GM12878 (cell line): ENCODE results near the gene HOMER2. TPM values are rescaled to one million over a fixed set of nuclear protein-coding genes. Genes with fewer than 3 reads are reported as not detected.

Experiments used
- ATAC-seq: fragments of 200-7000 bp; cut with Tn5 transposase; 3 replicates; pipeline ENCODE4 v1.9.1; 2020; ENCODE audit warnings: mild to moderate bottlenecking, moderate library complexity
- BruUV-seq: library from RNA; stranded (reverse); fragments of 400-500 nt; replicated peaks from 2 replicates; lab custom pipeline; 2021; lab: Mats Ljungman, UMichigan
- CTCF ChIA-PET: fragments of 300-600 bp; sonication (Branson Sonifier 250); formaldehyde crosslinking; extraction: SDS; loops from one replicate; lab custom pipeline; 2021; ENCODE audit warnings: inconsistent platforms; lab: Yijun Ruan, JAX
- POLR2A ChIA-PET: fragments of 350-600 bp; formaldehyde crosslinking; extraction: SDS; loops from one replicate; lab custom pipeline; 2021; ENCODE audit warnings: inconsistent platforms; lab: Charles Lee
- RAD21 ChIA-PET: fragments of 300-600 bp; sonication (Branson Sonifier 250); formaldehyde crosslinking; loops from one replicate; lab custom pipeline; 2023; ENCODE audit warnings: antibody characterized with exemption; ENCODE audit not compliant: unreplicated experiment; lab: Charles Lee
- SMC1A ChIA-PET: fragments of 300-600 bp; sonication (Branson Sonifier 250); formaldehyde crosslinking; loops from one replicate; lab custom pipeline; 2023; ENCODE audit not compliant: unreplicated experiment, uncharacterized antibody; lab: Charles Lee
- DNase-seq: peaks from one replicate; pipeline ENCODE4 v3.0.0-alpha.2; 2011; ENCODE audit warnings: low read depth, low spot score
- FAIRE-seq: peaks from 3 replicates; lab custom pipeline; 2011; peaks lifted over from hg19 to GRCh38; lab: Jason Lieb, UNC
- H2AFZ ChIP-seq: 2 replicates; pipeline ENCODE4 v1.6.0; 2011; ENCODE audit warnings: low read depth, low read length, control low read depth; ENCODE audit not compliant: control insufficient read depth
- H3K27ac ChIP-seq: 2 replicates; pipeline ENCODE4 v1.5.1; 2011; ENCODE audit warnings: control low read depth; ENCODE audit not compliant: control insufficient read depth, insufficient read depth
- H3K27me3 ChIP-seq, 2 experiments: replicated peaks in 1 of 2; 2 replicates each; pipeline versions ENCODE4 v1.6.0 to v1.6.1; 2011; ENCODE audit warnings: low read length in 1 of 2; ENCODE audit not compliant: control insufficient read depth in 2 of 2, insufficient read depth in 2 of 2
- H3K36me3 ChIP-seq, 2 experiments: 2 replicates each; pipeline ENCODE4 v1.5.1; 2011; ENCODE audit warnings: low read length in 1 of 2; ENCODE audit not compliant: control insufficient read depth in 2 of 2, insufficient read depth in 2 of 2
- H3K4me1 ChIP-seq: 2 replicates; pipeline ENCODE4 v1.6.1; 2011; ENCODE audit warnings: mild to moderate bottlenecking, low read length, moderate library complexity, mixed read lengths; ENCODE audit not compliant: control insufficient read depth, insufficient read depth
- H3K4me2 ChIP-seq: 2 replicates; pipeline ENCODE4 v1.6.0; 2011; ENCODE audit warnings: control low read depth; ENCODE audit not compliant: control insufficient read depth, insufficient read depth
- H3K4me3 ChIP-seq: fragments of 200-600 bp; sonication (generic); 2 replicates; pipeline ENCODE4 v1.5.1; 2016
- H3K79me2 ChIP-seq: 2 replicates; pipeline ENCODE4 v1.6.0; 2011; ENCODE audit warnings: low read length; ENCODE audit not compliant: control insufficient read depth, insufficient read depth
- H3K9ac ChIP-seq: 2 replicates; pipeline ENCODE4 v1.8.0; 2011; ENCODE audit warnings: low read length, control low read depth, mixed read lengths; ENCODE audit not compliant: control insufficient read depth, insufficient read depth
- H3K9me3 ChIP-seq: replicated peaks from 3 replicates; pipeline ENCODE4 v1.5.1; 2011; ENCODE audit warnings: mild to moderate bottlenecking, low read length; ENCODE audit not compliant: control insufficient read depth, insufficient read depth
- H4K20me1 ChIP-seq: 2 replicates; pipeline ENCODE4 v1.6.0; 2011; ENCODE audit not compliant: control insufficient read depth, insufficient read depth
- BMI1 ChIP-seq: fragments of 450-650 bp; IDR thresholded peaks from 2 replicates; pipeline ENCODE4 v1.6.1; 2016; ENCODE audit warnings: mild to moderate bottlenecking, moderate library complexity, borderline replicate concordance
- CHD1 ChIP-seq: IDR thresholded peaks from 2 replicates; pipeline ENCODE4 v1.6.1; 2012; ENCODE audit warnings: low read depth, low read length, improper control_type of control experiment
- CHD4 ChIP-seq: fragments of 200-600 bp; sonication (generic); IDR thresholded peaks from 2 replicates; pipeline ENCODE4 v1.6.1; 2016; ENCODE audit warnings: mild to moderate bottlenecking
- ELK1 ChIP-seq: IDR thresholded peaks from 2 replicates; pipeline ENCODE4 v1.6.1; 2012; ENCODE audit warnings: low read depth, low read length, improper control_type of control experiment
- FOS ChIP-seq: IDR thresholded peaks from 3 replicates; pipeline ENCODE4 v1.6.1; 2011; ENCODE audit warnings: borderline replicate concordance; ENCODE audit not compliant: insufficient read length; ENCODE audit errors: extremely low read depth
- FOXM1 ChIP-seq: IDR thresholded peaks from 2 replicates; pipeline ENCODE4 v1.6.1; 2012; ENCODE audit warnings: low read depth, mild to moderate bottlenecking, inconsistent platforms, low read length, moderate library complexity
- SP1 ChIP-seq: IDR thresholded peaks from one replicate; pipeline ENCODE4 v1.6.1; 2011; ENCODE audit warnings: low read depth, low read length
- TCF7 ChIP-seq: IDR thresholded peaks from 2 replicates; pipeline ENCODE4 v1.6.1; 2014; ENCODE audit warnings: antibody characterized with exemption, borderline replicate concordance
- ZNF384 ChIP-seq: IDR thresholded peaks from 2 replicates; pipeline ENCODE4 v1.6.1; 2012; ENCODE audit warnings: low read depth, mild to moderate bottlenecking, low read length, improper control_type of control experiment, borderline replicate concordance
- WGBS: methylation state at CpG from one replicate; pipeline ENCODE4 v1.1.6; 2016; ENCODE audit warnings: low lambda C conversion rate; ENCODE audit not compliant: insufficient replicate concordance, insufficient coverage; ENCODE audit errors: missing lambda C conversion rate; 5-methylcytosine and 5-hydroxymethylcytosine counted together
- in situ Hi-C: fragments of 300-500 bp; cut with MboI; formaldehyde crosslinking; loops from 9 replicates; pipeline ENCODE4 v1.14.3; 2018; ENCODE audit warnings: mixed read lengths
- intact Hi-C: fragments of 100-400 bp; cut with micrococcal nuclease; formaldehyde crosslinking; loops from one replicate; pipeline ENCODE4 v1.14.2; 2022; ENCODE audit not compliant: unreplicated experiment
- polyA plus RNA-seq, 11 experiments: library from polyadenylated mRNA; depleted of rRNA in 4 of 11; unstranded in 6 of 11; stranded (reverse) in 5 of 11; fragments of >200 nt; fragmentation: Nextera tagmentation in 4 of 11; fragmentation: Illumina TruSeq in 1 of 11; extraction: Ambion mirVana in 4 of 11; extraction: Trizol in 1 of 11; gene quantifications; 1 replicate in 1 of 11; 2 replicates in 10 of 11; pipeline versions ENCODE4 v1.2.1 to v1.2.3, GENCODE V29; 2011 to 2016; ENCODE audit warnings: inconsistent platforms in 2 of 11, missing spikeins in 2 of 11, low read depth in 1 of 11
- total RNA-seq, 4 experiments: library from RNA; depleted of rRNA in 3 of 4; stranded (reverse); fragments of >200 nt in 3 of 4; fragmentation: Illumina TruSeq in 1 of 4; extraction: Trizol in 1 of 4; gene quantifications; 2 replicates each; pipeline versions ENCODE4 v1.2.1 to v1.2.3, GENCODE V29; 2013 to 2021

HOMER2 gene
- total and polyA plus RNA-seq, 10 of the 15 experiments (the other 5 are each of a cell fraction or from before 2014, with no cell fraction given): 0.60 to 5.0 (median 1.8) TPM

- ChIA-PET SMC1A (interaction anchor here (0.9 to 6.3 kb wide), 5 partner anchors 17 to 254 kb away, joined by 3 to 39 read pairs (median 4); no protein-coding TSS in a partner anchor), CTCF (interaction anchor here (1.1 to 2.8 kb wide), 5 partner anchors 17 to 273 kb away, joined by 3 to 10 read pairs (median 5); partner anchors contain the start of gene RPS17), RAD21 (interaction anchor here (3.1 kb wide), 1 partner anchor 19 kb away, joined by 19 read pairs; no protein-coding TSS in a partner anchor), POLR2A (interaction anchor here (0.6 to 1.3 kb wide), 6 partner anchors 8 to 396 kb away, joined by 3 to 6 read pairs (median 4); partner anchors contain the start of gene RPS17)
- Histone ChIP-seq H2AFZ (no peak overlapping the region), H4K20me1 (no peaks in the 10 kb centered on the region), H3K4me1 (peaks cover 7% of the 10 kb centered on the region), H3K27ac (no peak overlapping the region), H3K9ac (no peak overlapping the region), H3K4me3 (no peak overlapping the region), H3K36me3 (peaks cover 2 to 23% of the 10 kb centered on the region in 2 experiments), H3K79me2 (peaks cover 33% of the 10 kb centered on the region), H3K4me2 (peak overlapping the region; percentile 59; the same call in 1 of the 2 replicates), H3K9me3 (no peaks in the 10 kb centered on the region), H3K27me3 (no peaks in the 10 kb centered on the region)
- intact Hi-C loops (loop anchor here (5.0 to 10.0 kb wide), 2 partner anchors 174 to 392 kb away; partner anchors contain the start of genes HDGFL3 and RAMAC), in situ Hi-C loops (no loop called here)
- FAIRE-seq (no peak), DNase-seq (no peak), ATAC-seq (no peak)
- 81% methylated on average over 4 of the region's 4 CpGs for WGBS
- no peak for TF ChIP-seq SP1
- no peak for TF ChIP-seq ZNF384
- no peak for TF ChIP-seq TCF7
- no peak for TF ChIP-seq CHD1
- no peak for TF ChIP-seq FOS
- TF ChIP-seq CHD4: no peak
- peak; percentile 74 for TF ChIP-seq BMI1
- no peak for TF ChIP-seq FOXM1
- TF ChIP-seq ELK1: no peak
- no TSS peak for BruUV-seq
Measured at GRCh38 chr15:82812994-82813393, 139.5 kb downstream of the HOMER2 start.
